GM12873 (cell line): ENCODE results near the gene DAGLA.

Source experiments
- TF ChIP-seq, protein P1 (sequence below): IDR thresholded peaks from 2 replicates; pipeline ENCODE4 v1.5.1; 2012; ENCODE audit warnings: low read depth, mild to moderate bottlenecking, moderate library complexity, low read length, control low read depth; ENCODE audit not compliant: insufficient read depth; ENCODE audit errors: missing control alignments

The DAGLA gene, protein sequence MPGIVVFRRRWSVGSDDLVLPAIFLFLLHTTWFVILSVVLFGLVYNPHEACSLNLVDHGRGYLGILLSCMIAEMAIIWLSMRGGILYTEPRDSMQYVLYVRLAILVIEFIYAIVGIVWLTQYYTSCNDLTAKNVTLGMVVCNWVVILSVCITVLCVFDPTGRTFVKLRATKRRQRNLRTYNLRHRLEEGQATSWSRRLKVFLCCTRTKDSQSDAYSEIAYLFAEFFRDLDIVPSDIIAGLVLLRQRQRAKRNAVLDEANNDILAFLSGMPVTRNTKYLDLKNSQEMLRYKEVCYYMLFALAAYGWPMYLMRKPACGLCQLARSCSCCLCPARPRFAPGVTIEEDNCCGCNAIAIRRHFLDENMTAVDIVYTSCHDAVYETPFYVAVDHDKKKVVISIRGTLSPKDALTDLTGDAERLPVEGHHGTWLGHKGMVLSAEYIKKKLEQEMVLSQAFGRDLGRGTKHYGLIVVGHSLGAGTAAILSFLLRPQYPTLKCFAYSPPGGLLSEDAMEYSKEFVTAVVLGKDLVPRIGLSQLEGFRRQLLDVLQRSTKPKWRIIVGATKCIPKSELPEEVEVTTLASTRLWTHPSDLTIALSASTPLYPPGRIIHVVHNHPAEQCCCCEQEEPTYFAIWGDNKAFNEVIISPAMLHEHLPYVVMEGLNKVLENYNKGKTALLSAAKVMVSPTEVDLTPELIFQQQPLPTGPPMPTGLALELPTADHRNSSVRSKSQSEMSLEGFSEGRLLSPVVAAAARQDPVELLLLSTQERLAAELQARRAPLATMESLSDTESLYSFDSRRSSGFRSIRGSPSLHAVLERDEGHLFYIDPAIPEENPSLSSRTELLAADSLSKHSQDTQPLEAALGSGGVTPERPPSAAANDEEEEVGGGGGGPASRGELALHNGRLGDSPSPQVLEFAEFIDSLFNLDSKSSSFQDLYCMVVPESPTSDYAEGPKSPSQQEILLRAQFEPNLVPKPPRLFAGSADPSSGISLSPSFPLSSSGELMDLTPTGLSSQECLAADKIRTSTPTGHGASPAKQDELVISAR

DNA sequence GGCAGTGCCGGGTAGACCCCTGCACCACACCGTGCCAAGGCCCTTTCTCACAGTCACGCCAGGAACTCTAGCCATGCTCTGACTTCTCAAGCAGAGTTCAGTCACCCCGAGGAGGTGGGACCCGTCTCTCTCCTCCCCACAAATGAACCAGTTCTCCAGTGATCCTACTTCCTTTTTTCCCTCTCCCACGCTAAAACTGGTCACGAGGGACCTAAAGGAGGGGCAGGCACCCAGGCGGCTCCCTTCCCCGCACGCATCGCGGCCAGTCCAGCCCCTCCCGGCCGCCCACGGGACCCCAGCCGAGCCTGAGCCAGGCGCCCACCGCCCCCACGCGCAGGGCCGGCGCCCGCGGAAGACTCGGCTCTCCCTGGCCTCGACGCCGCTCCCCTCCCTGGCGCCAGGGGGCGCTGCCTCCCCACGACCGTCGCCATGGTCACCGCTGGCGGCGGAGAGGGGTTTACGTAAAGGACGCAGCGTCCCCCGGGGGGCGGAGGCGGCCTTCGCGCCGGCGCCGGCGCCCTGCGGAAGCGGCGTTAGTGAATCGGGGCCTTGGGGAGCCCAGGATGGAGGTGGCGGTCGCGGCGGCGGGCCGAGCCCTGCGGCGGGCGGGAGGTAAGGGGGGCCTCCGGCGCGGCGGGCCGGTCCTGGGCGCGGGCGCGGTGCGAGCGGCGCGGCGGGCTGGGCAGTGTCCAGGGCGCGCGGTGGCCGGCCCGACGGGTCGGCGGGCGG lies at the start of gene DAGLA:
TSS of gene DAGLA (plus strand) at position 499 of the 729 bp plus-strand sequence. CDS start 39,765 bp downstream, outside the sequence.
- TF ChIP-seq, protein P1, sequence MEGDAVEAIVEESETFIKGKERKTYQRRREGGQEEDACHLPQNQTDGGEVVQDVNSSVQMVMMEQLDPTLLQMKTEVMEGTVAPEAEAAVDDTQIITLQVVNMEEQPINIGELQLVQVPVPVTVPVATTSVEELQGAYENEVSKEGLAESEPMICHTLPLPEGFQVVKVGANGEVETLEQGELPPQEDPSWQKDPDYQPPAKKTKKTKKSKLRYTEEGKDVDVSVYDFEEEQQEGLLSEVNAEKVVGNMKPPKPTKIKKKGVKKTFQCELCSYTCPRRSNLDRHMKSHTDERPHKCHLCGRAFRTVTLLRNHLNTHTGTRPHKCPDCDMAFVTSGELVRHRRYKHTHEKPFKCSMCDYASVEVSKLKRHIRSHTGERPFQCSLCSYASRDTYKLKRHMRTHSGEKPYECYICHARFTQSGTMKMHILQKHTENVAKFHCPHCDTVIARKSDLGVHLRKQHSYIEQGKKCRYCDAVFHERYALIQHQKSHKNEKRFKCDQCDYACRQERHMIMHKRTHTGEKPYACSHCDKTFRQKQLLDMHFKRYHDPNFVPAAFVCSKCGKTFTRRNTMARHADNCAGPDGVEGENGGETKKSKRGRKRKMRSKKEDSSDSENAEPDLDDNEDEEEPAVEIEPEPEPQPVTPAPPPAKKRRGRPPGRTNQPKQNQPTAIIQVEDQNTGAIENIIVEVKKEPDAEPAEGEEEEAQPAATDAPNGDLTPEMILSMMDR, result peak; percentile 85

DNA sequence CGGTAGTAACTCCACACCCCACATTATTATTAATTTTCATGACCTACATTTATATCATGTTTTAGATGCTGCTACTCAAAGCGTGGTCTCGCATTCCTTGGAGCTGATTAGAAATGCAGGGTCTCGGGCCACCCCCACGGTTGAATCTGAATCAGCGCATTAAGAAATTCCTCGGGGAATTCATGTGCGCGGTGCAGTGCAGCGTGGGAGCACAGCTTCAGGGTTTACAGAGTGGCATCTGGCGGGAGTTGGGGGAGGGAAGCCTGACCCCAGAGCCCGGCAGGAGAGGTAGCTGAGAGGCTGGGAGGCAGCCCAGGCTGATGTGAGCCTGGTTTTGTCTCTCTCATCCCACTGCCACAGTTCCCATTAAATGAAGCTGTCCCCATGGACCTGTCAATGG lies 48.1 kb upstream of the DAGLA start:
- TF ChIP-seq, protein P1, result no peak

DNA sequence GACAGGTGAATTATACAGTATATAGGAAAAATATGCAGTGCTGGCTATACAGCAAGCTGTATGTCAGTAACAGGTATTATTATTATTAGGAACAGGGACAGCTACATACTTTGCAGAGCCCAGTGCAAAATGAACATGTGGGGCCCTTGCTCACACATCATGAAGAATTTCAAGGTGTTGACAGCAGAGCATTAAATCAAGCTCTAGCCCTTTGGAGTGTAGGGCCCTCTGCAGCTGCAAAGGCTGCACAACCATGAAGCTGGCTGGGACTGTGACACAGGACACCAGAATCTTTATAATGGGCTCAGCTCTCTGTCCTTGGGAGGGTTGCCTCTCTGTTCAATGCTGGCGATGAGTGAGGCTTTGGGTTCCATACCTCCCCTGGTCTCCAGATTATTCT lies 44.9 kb upstream of the DAGLA start:
- TF ChIP-seq, protein P1, result no peak

DNA sequence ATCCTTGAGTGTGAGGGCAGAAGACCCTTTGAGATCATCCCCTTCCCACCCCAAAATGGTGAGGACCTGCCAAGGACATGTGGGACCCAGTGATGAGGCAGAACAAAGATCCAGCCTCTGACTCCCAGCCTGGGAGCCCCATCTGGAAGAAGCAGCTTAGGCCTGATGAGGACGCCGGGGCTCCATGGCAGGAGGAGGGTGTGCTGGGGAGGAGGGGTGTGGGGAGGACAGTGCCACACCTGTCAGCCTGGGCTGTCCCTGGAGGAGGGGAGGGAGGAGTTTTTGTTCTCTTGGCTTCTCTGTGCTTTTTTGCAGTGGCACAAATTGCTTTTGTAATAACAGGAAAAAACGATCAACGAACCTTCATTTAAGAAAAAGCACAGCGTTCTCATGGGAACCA lies 44.4 kb upstream of the DAGLA start:
- TF ChIP-seq, protein P1, result no peak

DNA sequence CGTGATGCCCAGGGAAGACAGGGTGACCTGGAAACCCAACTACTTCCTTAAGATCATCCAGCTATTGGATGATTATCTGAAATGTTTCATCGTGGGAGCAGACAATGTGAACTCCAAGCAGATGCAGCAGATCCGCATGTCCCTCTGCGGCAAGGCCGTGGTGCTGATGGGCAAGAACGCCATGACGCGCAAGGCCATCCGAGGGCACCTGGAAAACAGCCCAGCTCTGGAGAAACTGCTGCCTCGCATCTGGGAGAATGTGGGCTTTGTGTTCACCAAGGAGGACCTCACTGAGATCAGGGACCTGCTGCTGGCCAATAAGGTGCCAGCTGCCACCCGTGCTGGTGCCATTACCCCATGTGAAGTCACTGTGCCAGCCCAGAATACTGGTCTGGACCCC lies 43.5 kb upstream of the DAGLA start:
- TF ChIP-seq, protein P1, result no peak

DNA sequence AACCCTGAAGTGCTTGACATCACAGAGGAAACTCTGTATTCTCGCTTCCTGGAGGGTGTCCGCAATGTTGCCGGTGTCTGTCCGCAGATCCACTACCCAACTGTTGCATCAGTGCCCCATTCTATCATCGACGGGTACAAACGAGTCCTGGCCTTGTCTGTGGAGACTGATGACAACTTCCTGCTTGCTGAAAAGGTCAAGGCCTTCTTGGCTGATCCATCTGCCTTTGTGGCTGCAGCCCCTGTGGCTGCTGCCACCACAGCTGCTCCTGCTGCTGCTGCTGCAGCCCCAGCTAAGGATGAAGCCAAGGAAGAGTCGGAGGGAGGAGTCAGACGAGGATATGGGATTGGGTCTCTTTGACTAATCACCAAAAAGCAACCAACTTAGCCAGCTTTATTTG lies 42.9 kb upstream of the DAGLA start:
- TF ChIP-seq, protein P1, result no peak
